GM04504 (cell line): ENCODE results near the gene MAG.
"Not testable (repeated sequence)": the region's sequence is repeated elsewhere in the genome, so short reads cannot be mapped to it uniquely, and the experiment has no call there.

Experiments used
- DNase-seq: peaks from one replicate; pipeline ENCODE4 v3.0.0-alpha.2; 2012; ENCODE audit warnings: low read depth

The MAG gene

DNA sequence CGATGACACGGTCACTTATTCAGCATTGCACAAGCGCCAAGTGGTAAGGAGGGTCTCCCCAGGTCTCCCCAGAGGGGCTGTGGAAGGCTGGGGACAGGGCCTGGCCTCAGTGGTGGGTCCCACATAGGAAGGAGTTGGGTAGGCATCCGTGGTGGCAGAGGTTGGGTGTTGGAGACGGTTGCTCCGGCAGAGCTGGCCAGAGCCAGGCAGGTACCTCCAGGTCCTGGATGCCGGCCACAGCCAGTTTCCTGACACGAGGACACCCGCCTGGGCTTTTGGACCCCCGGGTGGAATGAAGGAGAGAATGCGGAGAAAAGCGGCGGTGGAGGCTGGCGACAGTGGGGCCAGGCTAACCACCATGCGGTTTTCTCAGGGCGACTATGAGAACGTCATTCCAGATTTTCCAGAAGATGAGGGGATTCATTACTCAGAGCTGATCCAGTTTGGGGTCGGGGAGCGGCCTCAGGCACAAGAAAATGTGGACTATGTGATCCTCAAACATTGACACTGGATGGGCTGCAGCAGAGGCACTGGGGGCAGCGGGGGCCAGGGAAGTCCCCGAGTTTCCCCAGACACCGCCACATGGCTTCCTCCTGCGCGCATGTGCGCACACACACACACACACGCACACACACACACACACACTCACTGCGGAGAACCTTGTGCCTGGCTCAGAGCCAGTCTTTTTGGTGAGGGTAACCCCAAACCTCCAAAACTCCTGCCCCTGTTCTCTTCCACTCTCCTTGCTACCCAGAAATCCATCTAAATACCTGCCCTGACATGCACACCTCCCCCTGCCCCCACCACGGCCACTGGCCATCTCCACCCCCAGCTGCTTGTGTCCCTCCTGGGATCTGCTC is 54.5 kb downstream of the MAG start:
- DNase-seq, result no peak

DNA sequence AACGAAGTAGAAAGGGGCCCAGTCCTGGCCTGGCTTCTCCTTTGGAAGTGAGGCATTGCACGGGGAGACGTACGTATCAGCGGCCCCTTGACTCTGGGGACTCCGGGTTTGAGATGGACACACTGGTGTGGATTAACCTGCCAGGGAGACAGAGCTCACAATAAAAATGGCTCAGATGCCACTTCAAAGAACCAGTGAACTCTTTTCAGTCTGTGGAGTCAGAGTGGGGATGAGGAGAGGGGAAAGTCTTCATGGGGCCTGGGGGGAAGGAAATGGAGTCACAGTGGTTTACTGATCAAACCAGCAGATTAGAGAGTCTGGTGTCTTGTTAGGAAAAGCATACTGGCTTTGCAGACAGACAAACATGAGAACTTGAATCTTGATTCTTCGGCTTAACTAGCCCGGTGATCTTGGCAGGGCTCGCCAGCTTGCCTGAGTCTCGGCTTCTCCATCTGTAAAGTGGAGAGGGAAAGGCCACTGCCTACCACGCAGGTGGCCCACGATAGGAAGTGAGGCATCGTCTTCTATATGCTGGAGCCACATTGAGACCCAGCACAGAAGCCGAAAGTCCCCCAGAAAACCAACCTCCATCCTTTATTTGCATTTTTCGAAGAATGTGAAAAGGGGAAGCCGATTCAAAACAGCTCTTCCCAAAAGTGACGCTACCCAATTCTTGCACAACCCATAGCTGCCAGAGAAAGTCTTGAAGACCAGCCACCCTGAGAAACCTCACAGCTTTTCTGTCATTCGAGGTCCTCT is 55.4 kb downstream of the MAG start, which contains the start of gene FFAR1:
Gene FFAR1, plus strand, starts transcription at position 732 of the 759 bp plus-strand sequence. CDS start 3,650 bp downstream, outside the sequence.
- DNase-seq, result no peak

DNA sequence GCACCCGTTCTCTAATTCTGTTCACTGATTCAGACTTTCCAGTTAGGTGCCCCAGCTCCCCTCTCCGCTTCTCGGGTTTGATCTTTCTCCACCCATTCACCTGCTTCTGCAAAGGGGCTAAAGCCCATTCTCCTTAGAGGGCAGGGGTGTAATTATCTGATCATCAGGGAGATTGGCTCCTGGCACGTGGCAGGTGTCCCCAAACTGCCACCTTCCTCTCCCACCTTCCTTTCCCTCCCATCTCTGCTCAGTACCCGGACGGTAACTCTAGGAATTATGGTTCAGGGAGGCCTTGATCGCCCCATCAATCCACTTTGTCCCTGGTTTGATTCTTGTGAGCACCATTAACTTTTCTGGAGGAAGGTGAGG is 56.0 kb downstream of the MAG start:
- DNase-seq, result no peak

DNA sequence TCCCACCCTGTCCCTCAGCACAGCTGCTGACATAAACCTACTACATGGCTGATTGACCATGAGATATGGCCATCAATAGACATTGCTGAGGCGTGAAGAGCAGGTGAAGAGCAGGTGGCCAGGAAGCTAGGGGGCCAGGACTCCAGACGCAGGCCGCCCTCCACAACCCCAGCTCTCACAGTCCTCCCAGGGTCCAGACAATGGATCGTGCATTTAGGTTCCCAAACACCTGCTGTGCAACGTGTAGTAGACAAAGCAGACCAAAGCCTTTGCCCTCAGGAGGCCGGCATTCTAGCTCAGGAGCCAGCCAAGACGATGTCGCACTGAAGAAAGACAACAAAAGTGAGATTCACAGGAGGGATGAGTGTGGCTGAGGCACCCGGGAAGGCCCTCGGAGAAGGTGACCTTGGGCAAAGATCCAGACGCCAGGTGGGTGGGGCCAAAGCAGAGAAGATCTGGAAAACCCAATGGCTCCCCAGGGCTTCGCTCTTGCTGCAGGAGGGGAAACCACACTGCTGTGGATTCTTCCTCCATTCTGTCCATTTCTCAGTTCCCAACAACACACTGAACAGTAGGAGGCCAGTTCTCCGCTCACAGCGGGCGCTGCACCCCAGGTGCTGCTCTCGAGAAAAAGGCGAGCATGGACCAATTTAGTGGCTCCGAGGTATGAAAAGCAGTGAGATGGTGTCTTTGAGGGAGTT is 57.1 kb downstream of the MAG start:
- DNase-seq, result no peak

DNA sequence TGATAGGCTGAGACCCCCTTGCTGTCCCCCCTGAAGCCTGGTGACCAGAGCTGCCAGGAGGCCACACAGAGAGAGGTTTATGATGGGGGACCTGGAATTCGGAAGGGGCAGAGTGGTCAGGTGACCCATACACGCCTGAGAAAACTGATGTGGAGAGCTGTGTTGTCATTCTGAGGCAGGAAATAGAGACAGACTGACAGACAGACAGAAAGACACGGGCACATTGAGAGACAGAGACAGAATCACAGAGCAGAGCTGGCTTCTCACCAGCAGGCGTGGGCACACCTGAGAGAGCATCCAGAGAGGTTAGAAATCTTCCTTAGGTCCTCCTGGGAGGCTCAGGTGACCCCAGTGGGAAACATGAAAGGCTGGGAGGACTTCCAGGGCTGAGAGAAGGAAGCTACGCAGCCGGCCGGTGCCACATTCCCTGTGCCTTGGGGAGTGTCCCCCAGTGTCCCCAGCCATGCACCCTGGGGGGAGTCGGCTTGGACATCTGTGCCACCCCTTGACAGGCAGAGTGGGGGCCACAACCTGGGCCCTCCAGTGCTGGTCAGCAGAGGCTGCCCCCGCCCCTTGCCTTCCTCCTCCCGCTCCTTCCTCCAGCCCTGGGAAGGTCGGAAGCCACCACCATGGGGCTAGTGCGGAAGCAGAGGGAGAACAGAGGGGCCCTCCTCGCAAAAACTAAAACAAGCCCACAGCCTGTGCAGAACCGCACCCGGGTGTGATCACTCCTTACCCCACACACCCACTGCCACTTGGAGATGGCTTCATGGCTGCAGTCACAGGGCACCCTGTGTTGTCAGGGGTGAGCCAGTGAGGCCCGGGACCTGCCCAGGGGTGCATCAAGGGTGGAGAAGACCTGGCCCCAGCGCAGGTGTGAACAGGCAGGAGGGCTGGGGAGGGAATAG is 57.9 kb downstream of the MAG start:
- DNase-seq, result no peak

DNA sequence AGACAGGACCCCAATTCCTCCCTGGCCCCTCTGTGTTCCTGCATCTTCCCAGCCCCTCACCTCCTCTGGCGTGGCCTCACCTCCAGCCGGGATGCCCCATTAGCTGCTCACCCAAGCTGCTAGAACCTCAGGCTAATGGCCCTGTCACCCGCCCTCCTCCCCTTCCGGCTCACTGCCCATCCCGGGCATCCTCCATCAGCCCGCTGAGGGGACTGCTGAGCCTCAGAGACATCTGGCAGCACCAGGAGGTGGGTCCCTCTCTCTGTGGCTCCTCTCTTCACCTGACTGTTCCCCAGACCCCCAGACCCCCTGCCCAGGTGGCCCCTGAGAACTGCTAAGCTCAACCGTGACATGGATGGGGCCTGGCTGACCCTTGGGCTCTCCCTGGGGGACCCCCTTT is 58.6 kb downstream of the MAG start:
- DNase-seq, result no peak

DNA sequence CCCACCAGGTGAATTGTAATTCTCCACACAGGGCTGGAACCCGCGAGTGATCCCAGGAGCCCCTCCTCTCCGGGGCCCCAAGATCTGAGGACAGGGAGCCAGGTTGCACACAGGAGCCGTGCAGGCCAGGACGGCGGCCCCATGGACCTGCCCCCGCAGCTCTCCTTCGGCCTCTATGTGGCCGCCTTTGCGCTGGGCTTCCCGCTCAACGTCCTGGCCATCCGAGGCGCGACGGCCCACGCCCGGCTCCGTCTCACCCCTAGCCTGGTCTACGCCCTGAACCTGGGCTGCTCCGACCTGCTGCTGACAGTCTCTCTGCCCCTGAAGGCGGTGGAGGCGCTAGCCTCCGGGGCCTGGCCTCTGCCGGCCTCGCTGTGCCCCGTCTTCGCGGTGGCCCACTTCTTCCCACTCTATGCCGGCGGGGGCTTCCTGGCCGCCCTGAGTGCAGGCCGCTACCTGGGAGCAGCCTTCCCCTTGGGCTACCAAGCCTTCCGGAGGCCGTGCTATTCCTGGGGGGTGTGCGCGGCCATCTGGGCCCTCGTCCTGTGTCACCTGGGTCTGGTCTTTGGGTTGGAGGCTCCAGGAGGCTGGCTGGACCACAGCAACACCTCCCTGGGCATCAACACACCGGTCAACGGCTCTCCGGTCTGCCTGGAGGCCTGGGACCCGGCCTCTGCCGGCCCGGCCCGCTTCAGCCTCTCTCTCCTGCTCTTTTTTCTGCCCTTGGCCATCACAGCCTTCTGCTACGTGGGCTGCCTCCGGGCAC is 59.6 kb downstream of the MAG start:
- DNase-seq, result no peak

DNA sequence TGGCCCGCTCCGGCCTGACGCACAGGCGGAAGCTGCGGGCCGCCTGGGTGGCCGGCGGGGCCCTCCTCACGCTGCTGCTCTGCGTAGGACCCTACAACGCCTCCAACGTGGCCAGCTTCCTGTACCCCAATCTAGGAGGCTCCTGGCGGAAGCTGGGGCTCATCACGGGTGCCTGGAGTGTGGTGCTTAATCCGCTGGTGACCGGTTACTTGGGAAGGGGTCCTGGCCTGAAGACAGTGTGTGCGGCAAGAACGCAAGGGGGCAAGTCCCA is 60.2 kb downstream of the MAG start:
- no peak for DNase-seq

DNA sequence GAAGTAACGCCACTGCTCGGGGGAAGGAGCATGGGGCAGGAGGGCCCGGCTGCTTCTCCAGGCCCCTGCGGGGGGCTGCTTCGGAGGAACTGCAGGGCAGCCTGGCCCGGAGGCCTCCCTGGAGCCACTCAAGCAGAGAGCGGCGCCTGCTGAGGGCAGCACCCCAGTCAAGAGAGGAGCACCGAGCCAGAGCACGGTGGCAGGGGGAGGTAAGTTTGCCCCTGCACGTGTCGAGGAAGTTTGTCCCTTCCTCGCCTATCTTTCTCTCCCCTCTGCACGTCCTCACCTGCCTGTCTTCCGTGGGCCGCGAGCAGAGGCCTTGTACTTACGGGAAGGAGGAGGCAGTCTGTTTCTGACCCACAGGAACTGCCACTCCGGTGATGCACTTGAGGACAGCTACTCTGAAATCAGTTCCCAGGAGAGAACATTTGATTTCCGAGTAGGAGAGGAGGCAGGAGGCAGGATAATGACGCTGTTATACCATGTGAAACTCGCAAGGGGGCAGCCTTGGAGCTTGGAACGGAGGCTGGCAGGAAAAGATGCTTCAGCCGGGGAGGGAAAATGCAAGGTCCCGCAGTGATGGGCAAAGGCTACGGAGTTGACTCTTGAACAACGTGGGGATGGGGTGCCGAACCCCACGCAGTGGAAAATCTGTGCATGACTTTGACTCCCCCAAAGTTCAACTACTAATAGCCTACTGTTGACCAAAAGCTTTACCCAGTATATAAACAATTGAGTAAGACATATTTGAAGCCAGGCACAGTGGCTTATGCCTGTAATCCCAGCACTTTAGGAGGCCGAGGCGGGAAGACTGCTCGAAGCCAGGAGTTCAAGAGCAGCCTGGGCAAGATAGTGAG is 60.7 kb downstream of the MAG start:
- peak; percentile 37 for DNase-seq

DNA sequence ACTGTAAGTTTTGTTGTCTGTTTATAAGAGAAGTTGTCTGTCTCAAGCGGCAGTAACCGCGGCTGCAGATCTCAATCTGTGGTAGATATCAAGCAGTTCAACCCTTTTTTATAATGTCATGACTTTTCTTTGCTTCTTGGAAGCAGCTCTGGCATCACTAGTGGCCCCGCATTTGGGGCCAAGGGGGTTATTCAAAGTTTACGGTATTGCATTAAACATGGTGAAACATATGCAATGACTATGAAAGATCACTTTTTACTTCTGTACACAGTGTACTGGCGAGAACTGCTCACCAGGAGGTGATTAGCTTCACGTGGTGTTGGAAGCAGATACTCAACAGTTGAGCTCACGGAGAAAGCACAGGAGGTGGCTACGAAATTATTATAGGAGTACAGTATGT is 61.7 kb downstream of the MAG start:
- DNase-seq, result no peak

DNA sequence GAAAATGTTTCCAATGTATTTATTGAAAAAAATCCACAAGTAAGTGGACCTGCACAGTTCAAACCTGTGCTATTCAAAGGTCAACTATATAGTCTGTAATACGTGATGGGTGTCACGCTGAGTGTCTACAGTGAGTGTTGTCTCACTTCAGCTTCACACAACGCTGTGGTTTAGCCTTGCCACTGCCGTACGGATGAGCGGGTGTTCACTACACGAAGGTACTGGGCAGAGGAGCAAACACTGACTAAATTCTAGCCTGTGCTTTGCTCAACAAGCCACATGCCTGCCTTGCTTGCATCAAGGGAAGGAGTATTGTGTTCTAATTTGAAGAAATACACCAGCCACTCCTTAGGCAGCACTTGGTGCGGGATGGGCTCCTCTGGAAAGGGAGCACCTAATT is 62.9 kb downstream of the MAG start:
- no peak for DNase-seq

DNA sequence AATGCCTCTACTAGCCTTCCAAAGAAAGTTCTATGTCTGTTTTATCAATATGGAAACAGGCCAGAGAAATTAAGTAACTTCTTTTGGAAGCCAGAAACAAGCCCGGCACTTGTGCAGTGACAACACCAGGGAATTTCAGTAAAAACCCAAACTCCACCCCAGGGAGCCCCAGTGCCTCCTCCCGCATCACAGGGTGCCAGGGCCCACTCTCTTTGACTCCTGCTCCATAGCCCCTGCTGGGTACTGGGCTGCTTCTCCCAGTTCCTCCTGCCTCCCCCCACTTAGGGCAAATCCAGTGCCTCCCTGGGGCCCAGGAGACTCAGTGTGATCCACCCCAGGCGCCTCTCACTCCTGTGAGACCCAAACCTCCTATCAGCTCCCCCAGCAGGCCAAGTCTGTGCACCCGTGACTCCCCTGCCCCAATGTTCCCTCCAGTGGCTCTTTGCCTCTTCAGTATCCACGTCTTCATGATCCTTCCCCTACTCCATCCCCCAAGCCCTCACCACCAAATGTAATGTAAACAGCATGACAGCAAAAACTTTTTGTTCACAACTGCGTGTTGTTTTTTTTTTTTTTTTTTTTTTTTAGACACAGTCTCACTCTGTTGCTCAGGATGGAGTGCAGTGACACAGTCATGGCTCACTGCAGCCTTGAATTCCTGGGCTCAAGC is 64.0 kb downstream of the MAG start:
- no peak for DNase-seq

DNA sequence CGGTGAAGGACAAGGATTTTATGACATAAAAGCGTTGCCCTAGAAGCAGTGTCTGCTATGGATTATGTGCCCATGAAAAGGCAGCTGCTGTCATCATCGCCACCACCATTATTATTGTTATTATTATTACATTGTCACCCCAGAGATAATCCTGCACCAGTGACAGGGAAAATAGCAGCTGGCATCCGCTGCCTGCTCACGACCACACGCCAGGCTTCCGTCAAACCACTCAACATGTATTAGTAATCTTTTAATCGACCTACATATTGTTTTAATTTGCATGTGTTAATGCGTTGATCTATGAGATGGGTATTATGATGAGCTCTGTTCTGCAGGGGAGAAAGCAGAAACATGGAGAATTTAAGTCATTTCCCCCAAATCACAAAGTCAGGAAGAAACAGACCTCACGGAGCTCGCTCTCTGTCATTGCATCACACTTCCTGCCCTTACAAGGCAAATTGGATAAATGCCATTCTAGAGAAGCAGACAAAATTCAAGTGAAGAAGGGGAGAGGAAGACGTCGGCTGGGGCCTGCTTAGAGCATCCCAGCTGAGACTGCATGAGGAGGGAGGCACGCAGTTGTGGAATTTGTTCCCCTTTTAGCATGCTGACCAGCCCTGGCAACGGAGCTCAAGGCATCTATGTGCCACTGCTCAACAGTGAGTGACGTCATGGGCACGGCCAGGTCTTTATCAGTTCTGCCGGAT is 66.1 kb downstream of the MAG start, which contains the start of gene FFAR3:
Gene FFAR3, plus strand, starts transcription at position 594 of the 707 bp plus-strand sequence. CDS start 431 bp downstream, outside the sequence.
- DNase-seq, result peak; percentile 4

DNA sequence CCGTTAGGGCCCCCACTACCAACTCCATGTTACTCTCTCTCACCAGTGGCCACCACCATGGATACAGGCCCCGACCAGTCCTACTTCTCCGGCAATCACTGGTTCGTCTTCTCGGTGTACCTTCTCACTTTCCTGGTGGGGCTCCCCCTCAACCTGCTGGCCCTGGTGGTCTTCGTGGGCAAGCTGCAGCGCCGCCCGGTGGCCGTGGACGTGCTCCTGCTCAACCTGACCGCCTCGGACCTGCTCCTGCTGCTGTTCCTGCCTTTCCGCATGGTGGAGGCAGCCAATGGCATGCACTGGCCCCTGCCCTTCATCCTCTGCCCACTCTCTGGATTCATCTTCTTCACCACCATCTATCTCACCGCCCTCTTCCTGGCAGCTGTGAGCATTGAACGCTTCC is 66.9 kb downstream of the MAG start:
- DNase-seq, result not testable (repeated sequence)

DNA sequence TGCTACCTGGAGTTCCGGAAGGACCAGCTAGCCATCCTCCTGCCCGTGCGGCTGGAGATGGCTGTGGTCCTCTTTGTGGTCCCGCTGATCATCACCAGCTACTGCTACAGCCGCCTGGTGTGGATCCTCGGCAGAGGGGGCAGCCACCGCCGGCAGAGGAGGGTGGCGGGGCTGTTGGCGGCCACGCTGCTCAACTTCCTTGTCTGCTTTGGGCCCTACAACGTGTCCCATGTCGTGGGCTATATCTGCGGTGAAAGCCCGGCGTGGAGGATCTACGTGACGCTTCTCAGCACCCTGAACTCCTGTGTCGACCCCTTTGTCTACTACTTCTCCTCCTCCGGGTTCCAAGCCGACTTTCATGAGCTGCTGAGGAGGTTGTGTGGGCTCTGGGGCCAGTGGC is 67.4 kb downstream of the MAG start:
- DNase-seq, result not testable (repeated sequence)

DNA sequence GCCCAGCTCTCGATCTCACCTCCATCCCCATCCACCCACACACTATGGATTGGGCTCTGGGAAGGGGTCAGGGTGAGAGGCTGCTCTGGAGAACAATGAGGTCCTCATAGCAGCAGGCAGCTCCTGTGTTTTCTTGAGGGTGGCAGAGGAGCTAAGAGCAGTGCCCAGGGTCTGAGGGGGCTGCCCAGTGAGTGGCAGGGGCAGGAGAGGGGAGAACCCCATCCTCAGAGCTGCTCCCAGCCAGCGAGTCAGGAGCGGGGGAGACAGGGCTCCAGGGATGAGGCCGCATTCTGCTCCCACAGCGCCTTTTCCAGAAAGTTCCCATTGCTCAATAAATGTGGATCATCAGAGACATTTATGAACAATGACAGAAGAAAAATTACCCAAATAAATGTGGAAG is 68.1 kb downstream of the MAG start:
- not testable (repeated sequence) for DNase-seq

DNA sequence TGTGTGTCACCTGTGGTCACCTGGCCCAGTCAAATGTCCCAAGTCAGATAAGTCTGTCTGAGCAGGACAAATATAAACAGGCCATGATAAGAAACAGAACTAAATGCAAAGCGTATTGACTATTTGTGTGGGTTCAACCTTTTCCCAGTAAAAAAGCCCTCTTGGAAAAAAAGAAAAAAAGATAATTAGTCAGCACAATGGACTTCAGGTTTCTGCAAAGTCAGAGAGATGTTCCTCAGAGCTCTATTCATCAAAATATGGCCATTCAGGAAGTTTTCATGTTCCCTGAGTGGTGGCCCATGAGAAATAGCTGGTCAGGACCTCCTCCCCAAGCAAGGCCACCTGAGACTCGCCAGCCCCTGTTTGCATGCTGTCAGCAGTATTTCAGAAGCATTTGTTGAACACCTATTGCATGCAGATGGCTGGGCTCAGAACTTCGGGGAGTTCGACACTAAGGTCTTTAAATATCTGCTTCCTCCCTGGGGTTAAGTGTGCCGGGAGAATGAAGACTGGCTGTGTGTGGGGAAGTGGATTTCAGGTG is 69.0 kb downstream of the MAG start:
- DNase-seq, result no peak

DNA sequence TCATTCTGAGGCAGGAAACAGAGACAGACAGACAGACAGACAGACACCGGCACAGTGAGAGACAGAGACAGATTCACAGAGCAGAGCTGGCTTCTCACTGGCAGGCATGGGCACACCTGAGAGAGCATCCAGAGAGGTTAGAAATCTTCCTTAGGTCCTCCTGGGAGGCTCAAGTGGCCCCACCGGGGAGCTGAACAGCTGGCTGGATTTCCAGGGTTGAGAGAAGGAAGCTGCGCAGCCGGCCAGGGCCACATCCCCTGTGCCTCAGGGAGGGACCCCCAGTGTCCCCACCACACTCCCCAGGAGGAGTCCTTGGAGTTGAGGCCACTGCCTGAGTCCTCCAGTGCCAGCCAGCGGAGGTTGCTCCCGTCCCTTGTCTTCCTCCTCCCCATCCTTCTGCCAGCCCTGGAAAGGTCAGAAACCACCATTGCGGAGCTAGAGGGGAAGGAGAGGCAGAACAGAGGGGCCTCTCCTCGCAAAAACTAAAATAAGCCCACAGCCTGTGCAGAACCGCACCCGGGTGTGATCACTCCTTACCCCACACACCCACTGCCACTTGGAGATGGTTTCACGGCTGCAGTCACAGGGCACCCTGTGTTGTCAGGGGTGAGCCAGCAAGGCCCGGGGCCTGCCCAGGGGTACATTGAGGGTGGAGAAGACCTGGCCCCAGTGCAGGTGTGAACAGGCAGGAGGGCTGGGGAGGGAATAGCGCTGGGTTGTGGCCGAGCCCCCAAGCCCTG is 70.5 kb downstream of the MAG start:
- no peak for DNase-seq
